Body of pancreas (tissue), 4 donors: ENCODE results near the gene CRISP1.

Experiments
- POLR2A ChIP-seq, 3 donors: fragments of 450-650 bp; IDR thresholded peaks; one replicate each; pipeline ENCODE4 v1.6.1; 2016; ENCODE audit warnings: antibody characterized with exemption in 3 of 3, mild to moderate bottlenecking in 2 of 3
- TF ChIP-seq, protein P1 (sequence below), 7 experiments: fragments of 450-650 bp in 4 of 7; fragments of 200-600 bp in 3 of 7; sonication (generic) in 3 of 7; IDR thresholded peaks; one replicate each; pipeline ENCODE4 v1.5.1; 2016 to 2019; ENCODE audit warnings: antibody characterized with exemption in 7 of 7

DNA sequence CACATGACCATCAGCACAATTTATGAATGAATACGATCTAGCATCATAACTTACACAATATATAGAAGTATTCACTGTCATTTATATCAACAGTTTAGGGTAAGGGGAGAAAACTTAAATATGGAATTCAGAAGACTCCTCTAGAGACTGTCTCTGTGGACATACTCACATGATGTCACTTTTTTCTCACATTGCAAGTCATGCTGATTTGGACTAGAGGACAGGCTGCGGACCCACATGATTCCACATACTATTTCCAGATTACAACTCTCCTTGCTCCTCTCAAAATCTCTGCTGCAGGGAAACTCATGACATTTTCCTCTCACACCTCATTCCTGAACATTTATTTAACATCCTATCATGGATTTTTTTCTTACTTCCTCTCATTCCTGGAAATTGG, 13.4 kb downstream of the CRISP1 start:
- no peak for TF ChIP-seq POLR2A (IDR thresholded peaks at IDR 0.05)
- TF ChIP-seq, protein P1, sequence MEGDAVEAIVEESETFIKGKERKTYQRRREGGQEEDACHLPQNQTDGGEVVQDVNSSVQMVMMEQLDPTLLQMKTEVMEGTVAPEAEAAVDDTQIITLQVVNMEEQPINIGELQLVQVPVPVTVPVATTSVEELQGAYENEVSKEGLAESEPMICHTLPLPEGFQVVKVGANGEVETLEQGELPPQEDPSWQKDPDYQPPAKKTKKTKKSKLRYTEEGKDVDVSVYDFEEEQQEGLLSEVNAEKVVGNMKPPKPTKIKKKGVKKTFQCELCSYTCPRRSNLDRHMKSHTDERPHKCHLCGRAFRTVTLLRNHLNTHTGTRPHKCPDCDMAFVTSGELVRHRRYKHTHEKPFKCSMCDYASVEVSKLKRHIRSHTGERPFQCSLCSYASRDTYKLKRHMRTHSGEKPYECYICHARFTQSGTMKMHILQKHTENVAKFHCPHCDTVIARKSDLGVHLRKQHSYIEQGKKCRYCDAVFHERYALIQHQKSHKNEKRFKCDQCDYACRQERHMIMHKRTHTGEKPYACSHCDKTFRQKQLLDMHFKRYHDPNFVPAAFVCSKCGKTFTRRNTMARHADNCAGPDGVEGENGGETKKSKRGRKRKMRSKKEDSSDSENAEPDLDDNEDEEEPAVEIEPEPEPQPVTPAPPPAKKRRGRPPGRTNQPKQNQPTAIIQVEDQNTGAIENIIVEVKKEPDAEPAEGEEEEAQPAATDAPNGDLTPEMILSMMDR (IDR thresholded peaks at IDR 0.05), result no peak
